Nephron progenitor cell (in vitro differentiated cells): Measurements from ENCODE around the gene GPR160.
A peak's percentile ranks its signal among the peaks of the same experiment; 100 is the strongest.
"Not testable (repeated sequence)": the region's sequence is repeated elsewhere in the genome, so short reads cannot be mapped to it uniquely, and the experiment has no call there.

Experiments used
- DNase-seq: peaks from one replicate; pipeline ENCODE4 v3.0.0; 2021
- H3K27ac Mint-ChIP-seq: 2 replicates; pipeline ENCODE4 v1.8.0; 2021; ENCODE audit warnings: mild to moderate bottlenecking, moderate library complexity, mixed read lengths
- H3K27me3 Mint-ChIP-seq: 2 replicates; pipeline ENCODE4 v1.8.0; 2021; ENCODE audit warnings: mild to moderate bottlenecking, low read depth, mixed read lengths; ENCODE audit not compliant: poor library complexity
- H3K36me3 Mint-ChIP-seq: 2 replicates; pipeline ENCODE4 v1.8.0; 2021; ENCODE audit warnings: low read depth, mixed read lengths
- H3K4me1 Mint-ChIP-seq: 2 replicates; pipeline ENCODE4 v1.8.0; 2021; ENCODE audit warnings: mixed read lengths
- H3K4me3 Mint-ChIP-seq: 2 replicates; pipeline ENCODE4 v1.8.0; 2021; ENCODE audit warnings: mild to moderate bottlenecking, moderate library complexity, mixed read lengths
- H3K9me3 Mint-ChIP-seq: 2 replicates; pipeline ENCODE4 v1.8.0; 2021; ENCODE audit warnings: mild to moderate bottlenecking, moderate library complexity, mixed read lengths
- CTCF ChIP-seq: fragments of 200-600 bp; sonication (generic); IDR thresholded peaks from 2 replicates; pipeline ENCODE4 v1.5.0; 2021; ENCODE audit warnings: antibody characterized with exemption

Gene GPR160

DNA sequence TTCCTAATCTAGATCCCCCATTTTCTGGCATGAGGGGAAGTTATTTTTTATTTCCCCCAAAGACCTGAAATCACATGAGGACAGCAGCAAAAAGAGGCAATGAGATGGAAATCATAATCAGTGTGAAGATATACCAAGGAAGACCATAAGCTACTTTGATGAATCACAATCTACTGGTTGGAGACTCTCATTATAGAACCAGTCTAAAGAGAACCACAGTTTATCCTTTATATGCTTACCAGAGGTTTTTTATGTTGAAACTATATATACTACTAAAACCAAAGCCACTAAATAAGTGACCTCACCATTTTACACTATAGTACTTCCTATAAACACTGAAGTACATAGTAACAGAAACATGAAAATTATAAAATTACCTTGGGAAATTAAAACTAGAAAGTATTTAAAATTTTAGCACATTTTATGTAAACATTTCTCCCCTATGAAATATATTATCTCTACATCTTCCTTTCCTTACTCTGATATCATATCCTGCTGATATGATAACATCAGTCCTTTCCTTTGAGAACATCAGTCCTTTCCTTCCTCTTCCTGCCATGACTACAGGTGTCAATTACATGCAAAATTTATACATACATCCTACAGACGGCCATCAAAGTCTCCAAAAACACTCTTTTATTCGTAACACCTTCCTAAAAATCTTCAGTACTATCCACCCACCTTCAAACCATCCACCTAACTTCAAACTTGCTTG is 71.9 kb downstream of the GPR160 start:
- DNase-seq: no peak
- Mint-ChIP-seq H3K9me3 (no peaks in the 10 kb centered on the region), H3K4me1 (no peaks in the 10 kb centered on the region), H3K4me3 (no peak overlapping the region), H3K27me3 (no peaks in the 10 kb centered on the region), H3K27ac (no peak overlapping the region), H3K36me3 (peaks cover 44% of the 10 kb centered on the region)
- no peak for TF ChIP-seq CTCF

DNA sequence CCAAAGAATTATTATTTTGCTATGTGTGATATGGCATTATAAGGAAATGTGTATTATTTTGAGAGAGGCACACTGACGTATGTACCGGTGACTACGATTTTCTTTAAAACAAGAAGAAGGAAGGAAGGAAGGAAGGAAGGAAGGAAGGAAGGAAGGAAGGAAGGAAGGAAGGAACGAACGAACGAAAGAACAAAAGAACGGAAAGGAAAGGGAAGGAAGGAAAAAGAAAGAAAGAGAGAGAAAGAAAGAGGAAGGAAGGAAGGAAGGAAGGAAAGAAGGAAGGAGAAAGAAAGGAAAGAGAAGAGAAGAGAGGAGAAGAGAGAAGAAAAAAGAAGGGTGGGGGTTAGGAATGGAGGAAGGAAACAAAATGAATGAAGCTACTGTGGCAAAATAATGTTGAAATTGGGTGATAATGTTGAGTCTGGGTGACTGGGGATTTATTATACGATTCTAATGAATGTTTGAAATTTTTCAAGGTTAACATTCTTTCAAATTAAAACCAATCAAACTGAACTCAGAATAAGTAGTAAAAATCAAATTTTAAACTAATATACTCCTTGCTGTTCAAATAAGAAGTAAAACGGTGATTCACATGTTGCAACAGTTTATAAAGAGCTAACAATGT is 73.5 kb downstream of the GPR160 start:
- no peak for TF ChIP-seq CTCF
- H3K4me3 Mint-ChIP-seq: no peak overlapping the region
- no peak for DNase-seq
- no peaks in the 10 kb centered on the region for H3K9me3 Mint-ChIP-seq
- H3K27ac Mint-ChIP-seq: no peak overlapping the region
- peaks cover 53% of the 10 kb centered on the region for H3K36me3 Mint-ChIP-seq
- no peaks in the 10 kb centered on the region for H3K4me1 Mint-ChIP-seq
- H3K27me3 Mint-ChIP-seq: no peaks in the 10 kb centered on the region

GRCh38 chr3:170114165-170114564 is 76.4 kb downstream of the GPR160 start:
- DNase-seq, H3K4me3 Mint-ChIP-seq, H3K9me3 Mint-ChIP-seq, H3K4me1 Mint-ChIP-seq, H3K27me3 Mint-ChIP-seq: not testable (repeated sequence)
- Mint-ChIP-seq H3K36me3 (peaks cover 56% of the 10 kb centered on the region), H3K27ac (peak overlapping the region; percentile 36)

- TF ChIP-seq CTCF: peak; percentile 21
- no peak overlapping the region for H3K27ac Mint-ChIP-seq
- no peaks in the 10 kb centered on the region for H3K27me3 Mint-ChIP-seq
- no peaks in the 10 kb centered on the region for H3K9me3 Mint-ChIP-seq
- no peak for DNase-seq
- H3K4me3 Mint-ChIP-seq: no peak overlapping the region
- H3K4me1 Mint-ChIP-seq: no peaks in the 10 kb centered on the region
- H3K36me3 Mint-ChIP-seq: peaks cover 60% of the 10 kb centered on the region
Observed at GRCh38 chr3:170117134-170117533, 79.3 kb downstream of the GPR160 start.

DNA sequence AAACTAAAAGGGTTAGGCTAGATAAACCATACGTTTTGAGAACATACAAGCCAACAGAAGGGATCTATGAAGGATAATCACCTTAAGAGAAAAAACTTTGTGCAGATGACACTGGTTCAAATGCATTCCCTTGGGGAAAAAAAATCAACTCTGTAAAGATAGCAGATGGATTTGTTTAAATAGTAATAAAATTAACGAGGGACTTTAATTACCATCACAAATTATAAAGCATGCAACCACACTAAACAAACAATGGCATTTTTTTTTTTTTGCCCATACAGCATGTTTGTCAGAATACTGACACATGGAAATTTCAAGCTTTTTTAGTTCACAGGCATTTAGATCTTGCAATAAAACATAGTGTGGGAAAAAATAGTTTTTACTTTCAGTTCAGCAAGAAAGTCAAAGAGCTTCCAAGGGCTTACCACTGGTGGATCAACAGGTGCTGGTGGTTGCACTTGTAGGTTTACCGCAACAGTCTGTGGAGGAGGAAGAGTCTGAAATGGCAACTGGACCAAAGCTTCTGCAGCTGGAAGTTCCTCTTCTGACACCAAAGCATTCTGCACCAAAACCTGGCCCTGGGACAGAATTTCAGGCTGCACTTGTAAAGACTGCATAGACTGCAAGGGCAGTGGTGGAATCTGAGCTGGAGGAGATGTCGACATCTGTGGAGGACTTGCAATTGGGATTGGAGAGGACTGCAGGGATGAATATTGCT is 90.6 kb downstream of the GPR160 start:
- Mint-ChIP-seq H3K27me3 (no peaks in the 10 kb centered on the region), H3K4me1 (no peaks in the 10 kb centered on the region), H3K27ac (peak overlapping the region; percentile 36), H3K4me3 (no peak overlapping the region), H3K36me3 (peaks cover 60% of the 10 kb centered on the region), H3K9me3 (peaks cover 8% of the 10 kb centered on the region)
- TF ChIP-seq CTCF: no peak
- DNase-seq: no peak

DNA sequence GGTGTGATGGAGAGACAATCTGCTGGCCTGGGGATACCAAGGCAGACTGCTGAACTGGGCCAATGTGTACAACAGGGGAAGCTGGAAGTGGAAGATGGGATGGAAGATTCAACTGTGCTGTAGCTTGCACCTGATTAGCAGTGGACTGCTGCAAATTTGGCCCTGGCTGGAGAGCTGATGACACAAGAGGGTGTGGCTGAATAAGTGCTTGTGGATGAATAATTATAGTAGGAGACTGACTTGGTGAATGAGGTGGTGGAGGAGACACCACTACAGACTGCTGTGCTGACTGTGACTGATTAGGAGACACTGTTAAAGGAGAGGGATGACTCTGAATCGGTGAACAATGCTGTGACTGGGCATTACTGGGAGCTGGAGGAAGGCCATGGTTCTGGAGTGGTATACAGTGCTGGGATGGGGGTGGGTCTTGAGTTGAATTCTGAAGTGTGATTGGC is 91.2 kb downstream of the GPR160 start:
- H3K36me3 Mint-ChIP-seq: peaks cover 65% of the 10 kb centered on the region
- peaks cover 13% of the 10 kb centered on the region for H3K9me3 Mint-ChIP-seq
- TF ChIP-seq CTCF: no peak
- peak overlapping the region; percentile 58 for H3K27ac Mint-ChIP-seq
- H3K4me3 Mint-ChIP-seq: no peak overlapping the region
- no peak for DNase-seq
- H3K4me1 Mint-ChIP-seq: no peaks in the 10 kb centered on the region
- no peaks in the 10 kb centered on the region for H3K27me3 Mint-ChIP-seq
